Mammary epithelial cell (primary cell): ENCODE measurements around the gene AGPAT2.

ENCODE experiments used
- CTCF ChIP-seq, 2 donors: IDR thresholded peaks in 1 of 2; conservative IDR thresholded peaks in 1 of 2; 2 replicates each; pipeline ENCODE4 v1.5.1; 2011 to 2012; ENCODE audit warnings: inconsistent platforms in 2 of 2, low read length in 2 of 2, mild to moderate bottlenecking in 2 of 2, control low read depth in 1 of 2, low read depth in 1 of 2; ENCODE audit not compliant: insufficient read depth in 1 of 2; ENCODE audit errors: extremely low read depth in 1 of 2
- EZH2 ChIP-seq: IDR thresholded peaks from 2 replicates; pipeline ENCODE4 v1.6.1; 2012; ENCODE audit warnings: low read length, inconsistent platforms, borderline replicate concordance

- TF ChIP-seq CTCF (conservative IDR thresholded peaks at IDR 0.05 in 1 of 2, IDR thresholded peaks at IDR 0.05 in 1 of 2; ENCODE audit: extremely low read depth in 1 of 2, insufficient read depth in 1 of 2, low read depth in 1 of 2, low read length in 2 of 2), result no peak
- TF ChIP-seq EZH2, result no peak
These were observed 19.9 kb downstream of the AGPAT2 start for GRCh38 chr9:136667214-136667939.
